ENCODE data around the gene CTAG1A.
"Not testable (repeated sequence)": the region's sequence is repeated elsewhere in the genome, so short reads cannot be mapped to it uniquely, and the experiment has no call there.

The CTAG1A gene

GRCh38 chrX:154575076-154575475 is 9.9 kb upstream of the CTAG1A start:
- DNase-seq: not testable (repeated sequence)

DNA sequence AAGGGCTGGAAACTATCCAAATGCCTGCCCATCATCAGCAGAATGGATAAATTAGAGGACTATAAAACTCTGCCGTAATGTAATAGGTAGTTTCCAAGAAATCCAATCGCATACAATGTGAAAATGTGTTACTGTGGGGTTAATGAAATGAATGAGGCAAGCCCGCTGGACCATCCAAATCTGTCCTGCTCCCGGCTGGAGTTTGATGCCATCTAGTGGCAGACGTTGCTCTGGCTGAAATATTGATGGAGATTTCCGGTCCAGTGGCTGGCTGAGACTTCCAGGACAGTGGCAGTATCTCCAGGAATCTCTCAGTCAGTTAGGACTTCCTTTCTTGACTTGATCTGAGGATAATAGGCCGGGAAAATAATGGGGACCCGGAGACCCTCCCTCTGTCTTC is 1.9 kb upstream of the CTAG1A start:
- not testable (repeated sequence) for DNase-seq

DNA sequence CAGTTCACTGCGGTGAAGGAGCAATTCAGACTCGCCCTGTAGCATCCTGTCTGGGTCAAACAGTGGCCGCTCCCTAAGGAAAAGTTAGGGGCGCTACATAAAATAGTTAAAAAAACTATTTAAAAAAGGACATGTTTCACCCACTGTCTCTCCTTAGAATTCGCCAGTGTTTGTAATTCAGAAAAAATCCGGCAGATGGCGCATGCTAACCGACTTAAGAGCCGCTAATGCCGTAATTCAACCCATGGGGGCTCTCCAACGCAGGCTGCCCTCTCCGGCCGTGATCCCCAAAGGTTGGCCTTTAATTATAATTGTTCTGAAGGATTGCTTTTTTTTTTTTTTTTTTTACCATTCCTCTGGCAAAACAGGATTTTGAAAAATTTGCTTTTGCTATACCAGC is 5.5 kb downstream of the CTAG1A start:
- not testable (repeated sequence) for DNase-seq

- DNase-seq: no peak
Observed at GRCh38 chrX:154592505-154592904, 7.6 kb downstream of the CTAG1A start.

DNA sequence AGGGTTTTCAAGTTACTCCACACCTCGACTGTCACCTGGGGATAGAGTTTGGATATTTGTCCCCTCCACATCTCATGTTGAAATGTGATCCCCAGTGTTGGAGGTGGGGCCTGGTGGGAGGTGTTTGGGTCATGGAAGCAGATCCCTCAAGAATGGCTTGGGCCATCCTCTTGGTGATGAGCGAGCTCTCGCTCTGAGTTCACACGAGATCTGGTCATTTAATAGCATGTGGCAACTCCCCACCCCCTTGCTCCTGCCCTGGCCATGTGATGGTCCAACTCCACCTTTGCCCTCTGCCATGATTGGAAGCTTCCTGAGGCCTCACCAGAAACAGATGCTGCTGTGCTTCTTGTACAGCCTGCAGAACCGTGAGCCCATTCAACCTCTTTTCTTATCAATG is 8.3 kb downstream of the CTAG1A start:
- DNase-seq: no peak

- no peak for DNase-seq
Observed at GRCh38 chrX:154594491-154594890, 9.6 kb downstream of the CTAG1A start.

DNA sequence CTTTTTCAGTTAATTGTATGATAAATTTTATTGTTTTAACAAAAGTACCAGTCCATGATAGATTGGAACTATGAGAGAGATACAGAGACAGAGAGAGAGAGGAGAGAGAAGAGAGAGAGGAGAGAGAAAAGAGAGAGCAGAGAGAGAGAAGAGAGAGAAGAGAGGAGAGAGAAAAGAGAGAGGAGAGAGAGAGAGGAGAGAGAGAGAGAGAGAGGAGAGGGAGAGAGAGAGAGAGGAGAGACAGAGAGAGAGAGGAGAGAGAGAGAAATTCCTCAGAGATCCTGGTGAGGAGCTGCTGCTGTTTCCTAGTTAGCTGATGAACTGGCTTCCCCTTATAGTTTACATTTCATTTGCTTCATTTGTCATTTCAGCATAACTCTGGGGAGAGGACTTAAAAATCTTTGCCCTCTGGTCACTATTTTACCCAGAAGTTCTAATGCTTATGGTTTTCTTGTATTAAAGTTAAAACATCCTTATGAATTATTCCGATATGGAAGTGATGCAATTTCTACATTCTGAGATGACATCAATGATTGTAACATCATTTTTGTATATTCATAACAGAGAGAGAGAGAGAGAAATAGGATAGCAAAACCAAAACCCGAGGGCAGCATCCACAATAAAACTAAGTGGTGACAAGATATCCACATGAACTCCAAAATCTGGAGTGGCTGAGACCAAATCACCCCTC is 10.8 kb downstream of the CTAG1A start:
- DNase-seq: no peak

- no peak for DNase-seq
Observed at GRCh38 chrX:154596290-154596929, 11.5 kb downstream of the CTAG1A start.

DNA sequence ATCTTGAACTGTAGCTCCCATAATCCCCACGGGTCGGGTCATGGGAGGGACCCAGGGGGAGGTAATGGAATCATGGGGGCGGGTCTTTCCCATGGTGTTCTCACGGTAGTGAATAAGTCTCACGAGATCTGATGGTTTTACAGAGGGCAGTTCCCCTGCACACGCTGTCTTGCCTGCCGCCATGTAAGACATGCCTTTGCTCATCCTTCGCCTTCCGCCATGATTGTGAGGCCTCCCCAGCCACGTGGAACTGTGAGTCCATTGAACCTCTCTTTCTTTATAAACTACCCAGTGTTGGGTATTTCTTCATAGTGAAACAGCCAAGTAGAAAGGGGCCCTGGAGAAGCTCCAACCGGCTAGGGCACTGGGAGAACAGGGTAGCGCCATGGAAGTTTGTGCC is 12.3 kb downstream of the CTAG1A start:
- no peak for DNase-seq

- no peak for DNase-seq
Observed at GRCh38 chrX:154598656-154599055, 13.7 kb downstream of the CTAG1A start.

DNA sequence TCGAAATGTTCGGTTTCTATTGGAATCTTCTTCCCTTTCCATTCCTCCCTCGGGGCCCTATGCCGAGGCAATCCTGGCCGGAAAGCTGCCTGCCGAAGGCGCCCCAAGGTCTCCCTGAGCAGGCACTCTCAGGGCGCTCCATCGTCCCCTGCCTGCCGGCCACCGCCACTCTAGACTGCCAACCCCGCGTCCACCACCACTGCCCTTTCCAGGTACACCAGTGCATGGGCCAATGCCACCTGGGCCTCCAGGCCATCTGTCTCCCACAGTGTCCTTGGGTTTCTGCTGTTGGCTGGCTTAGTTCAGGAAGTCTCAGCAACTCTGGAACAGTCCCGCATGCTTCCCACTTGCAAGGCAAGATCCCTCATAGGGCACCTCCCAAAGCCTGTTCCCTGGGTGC is 14.6 kb downstream of the CTAG1A start:
- DNase-seq: no peak

DNA sequence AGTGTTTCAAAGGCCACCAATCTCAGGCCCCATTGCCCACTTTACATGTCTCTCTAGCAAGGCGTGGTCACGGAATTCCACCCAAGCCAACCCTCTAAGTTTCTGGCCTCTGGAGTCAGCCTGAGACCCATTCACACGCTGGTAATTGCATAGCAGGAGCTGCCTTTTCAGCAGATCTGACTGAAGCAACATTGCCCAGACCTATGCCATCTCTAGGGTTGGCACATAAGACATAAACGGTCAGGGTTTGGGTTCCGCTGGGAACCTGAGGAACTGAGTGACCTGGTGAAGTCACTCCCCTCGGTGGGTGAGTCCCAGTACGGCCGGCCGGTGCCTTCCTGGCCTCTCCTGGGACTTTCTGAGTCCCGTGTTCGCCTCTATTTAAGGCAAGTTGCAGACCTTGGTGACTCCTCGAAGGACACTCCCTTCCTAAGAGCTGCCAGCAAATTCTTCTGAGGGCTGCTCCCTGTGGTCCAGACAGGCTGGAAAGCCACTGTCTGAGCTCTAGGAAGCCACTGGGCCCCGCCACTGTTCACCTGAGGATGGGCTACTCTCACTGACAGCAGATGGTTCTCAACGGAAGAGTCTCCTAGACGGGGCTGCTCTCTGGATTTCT is 15.9 kb downstream of the CTAG1A start:
- DNase-seq: no peak

GRCh38 chrX:154602226-154602625 is 17.3 kb downstream of the CTAG1A start:
- DNase-seq: no peak

- DNase-seq: no peak
Observed at GRCh38 chrX:154602766-154603437, 18.0 kb downstream of the CTAG1A start.

- no peak for DNase-seq
Observed at GRCh38 chrX:154603438-154604430, 18.8 kb downstream of the CTAG1A start.

DNA sequence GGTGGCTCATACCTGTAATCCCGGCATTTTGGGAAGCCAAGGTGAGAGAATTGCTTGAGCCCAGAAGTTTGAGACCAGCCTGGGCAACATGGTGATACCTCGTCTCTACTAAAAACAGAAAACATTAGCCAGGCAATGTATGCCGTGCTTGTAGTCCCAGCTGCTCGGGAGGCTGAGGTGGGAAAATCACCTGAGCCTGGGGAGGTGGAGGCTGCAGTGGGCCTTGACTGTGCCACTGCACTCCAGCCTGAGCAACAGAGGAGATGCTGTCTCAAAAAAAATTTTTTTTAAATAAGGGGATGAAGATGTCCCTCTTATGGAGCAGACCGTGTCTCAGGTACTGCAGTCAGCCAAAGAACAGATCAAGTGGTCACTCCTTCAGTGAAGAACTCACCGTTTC is 20.6 kb downstream of the CTAG1A start:
- no peak for DNase-seq

DNA sequence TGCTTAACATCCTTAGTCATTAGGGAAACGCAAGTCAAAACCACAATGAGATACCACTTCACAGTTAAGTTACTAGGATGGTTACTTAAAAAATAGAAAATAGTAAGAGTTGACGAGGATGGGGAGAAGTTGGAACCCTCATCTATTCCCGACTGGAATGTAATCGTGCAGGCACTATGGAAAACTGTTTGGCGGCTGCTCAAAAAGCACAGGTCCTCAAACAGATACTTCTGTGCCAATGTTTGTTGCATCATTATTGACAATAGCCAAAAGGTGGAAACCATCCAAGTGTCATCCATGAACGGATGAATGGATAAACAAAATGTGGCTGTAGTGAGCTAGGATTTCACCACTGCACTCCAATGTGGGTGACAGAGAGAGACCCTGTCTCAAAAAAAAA is 22.4 kb downstream of the CTAG1A start:
- no peak for DNase-seq

DNA sequence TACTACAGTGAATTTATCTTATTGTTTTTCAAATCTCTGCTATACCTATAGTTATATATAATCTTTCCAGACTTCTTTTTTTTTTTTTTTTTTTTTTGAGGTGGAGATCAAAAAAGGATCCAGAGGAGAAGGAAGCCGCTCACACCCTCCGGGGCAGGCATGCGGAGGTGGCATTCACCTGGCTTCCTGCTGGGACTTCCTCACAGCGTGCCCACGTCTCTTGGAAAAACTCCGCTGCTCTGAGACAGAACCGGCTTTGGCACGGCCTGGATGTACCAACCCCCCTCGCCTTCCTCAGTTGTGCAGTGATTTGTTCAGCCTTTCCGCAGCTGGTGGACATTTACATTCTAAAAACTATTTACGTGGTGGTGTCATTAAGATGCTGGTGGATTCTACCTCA is 23.0 kb downstream of the CTAG1A start:
- DNase-seq: not testable (repeated sequence)

DNA sequence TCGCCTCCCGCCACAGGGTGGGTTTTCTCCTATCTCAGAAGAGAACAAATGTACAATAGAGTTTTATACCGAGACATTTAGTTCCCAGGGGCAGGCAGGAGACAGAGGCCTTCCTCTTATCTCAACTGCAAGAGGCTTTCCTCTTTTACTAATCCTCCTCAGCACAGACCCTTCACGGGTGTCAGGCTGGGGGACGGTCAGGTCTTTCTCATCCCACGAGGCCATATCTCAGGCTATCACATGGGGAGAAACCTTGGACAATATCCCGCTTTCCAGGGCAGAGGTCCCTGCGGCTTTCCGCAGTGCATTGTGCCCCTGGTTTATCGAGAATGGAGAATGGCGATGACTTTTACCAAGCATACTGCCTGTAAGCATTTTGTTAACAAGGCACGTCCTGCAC is 23.9 kb downstream of the CTAG1A start:
- not testable (repeated sequence) for DNase-seq

- not testable (repeated sequence) for DNase-seq
Observed at GRCh38 chrX:154611146-154611545, 26.2 kb downstream of the CTAG1A start.

- not testable (repeated sequence) for DNase-seq
Observed at GRCh38 chrX:154613586-154613985, 28.7 kb downstream of the CTAG1A start.

- not testable (repeated sequence) for DNase-seq
Observed at GRCh38 chrX:154619182-154619581, 34.2 kb downstream of the CTAG1A start, which contains the start of gene CTAG1B. Gene CTAG1B (minus strand): TSS chrX:154619282. CDS start chrX:154619218, 64 bp downstream.
